SK-N-SH (cell line): Measurements from ENCODE around the gene ZNF865. TPM values are rescaled to one million over a fixed set of nuclear protein-coding genes. Genes with fewer than 3 reads are reported as not detected.

ENCODE experiments used
- CTCF ChIA-PET: fragments of 300-600, 350-600 bp; formaldehyde crosslinking; extraction: SDS; loops from one replicate; lab custom pipeline; 2021; lab: Yijun Ruan, JAX
- POLR2A ChIA-PET: fragments of 350-600 bp; sonication (Branson Sonifier 250); formaldehyde crosslinking; extraction: SDS; loops from one replicate; lab custom pipeline; 2020; ENCODE audit warnings: antibody characterized with exemption, inconsistent platforms; lab: Yijun Ruan, JAX
- DNase-seq: peaks from one replicate; pipeline ENCODE4 v3.0.0; 2012
- H2AFZ ChIP-seq: fragments of 200-600 bp; sonication (generic); 2 replicates; pipeline ENCODE4 v1.8.1; 2016; ENCODE audit warnings: antibody characterized with exemption, mild to moderate bottlenecking, low read depth
- H3F3A ChIP-seq: fragments of 200-600 bp; sonication (generic); replicated peaks from 2 replicates; pipeline ENCODE3; 2016; ENCODE audit warnings: antibody characterized with exemption, mild to moderate bottlenecking; ENCODE audit not compliant: insufficient read depth
- H3K27ac ChIP-seq, 2 experiments: fragments of 200-500 bp in 1 of 2; fragments of 200-600 bp in 1 of 2; sonication (Bioruptor generic) in 1 of 2; sonication (generic), shearing (Covaris generic) in 1 of 2; 2 replicates each; pipeline versions ENCODE4 v1.5.1 to v1.6.1; 2014 to 2016; ENCODE audit warnings: low read depth in 2 of 2, inconsistent platforms in 1 of 2, low read length in 1 of 2, mild to moderate bottlenecking in 1 of 2, mixed read lengths in 1 of 2
- H3K27me3 ChIP-seq: fragments of 200-600 bp; sonication (generic), shearing (Covaris generic); 2 replicates; pipeline ENCODE4 v1.6.1; 2016; ENCODE audit warnings: mixed run types; ENCODE audit not compliant: insufficient read depth
- H3K36me3 ChIP-seq, 2 experiments: fragments of 200-500 bp in 1 of 2; fragments of 200-600 bp in 1 of 2; sonication (Bioruptor generic) in 1 of 2; sonication (generic) in 1 of 2; replicated peaks in 1 of 2; 2 replicates each; pipeline versions ENCODE3 to v1.5.1; 2014 to 2016; ENCODE audit warnings: low read length in 1 of 2, mild to moderate bottlenecking in 1 of 2; ENCODE audit not compliant: insufficient read depth in 2 of 2, control insufficient read depth in 1 of 2
- H3K4me1 ChIP-seq, 2 experiments: fragments of 200-500 bp in 1 of 2; fragments of 200-600 bp in 1 of 2; sonication (Bioruptor generic) in 1 of 2; sonication (generic), shearing (Covaris generic) in 1 of 2; 2 replicates each; pipeline versions ENCODE4 v1.5.1 to v1.6.1; 2014 to 2016; ENCODE audit warnings: low read depth in 1 of 2, low read length in 1 of 2, mixed run types in 1 of 2; ENCODE audit not compliant: insufficient read depth in 2 of 2, control insufficient read depth in 1 of 2
- H3K4me2 ChIP-seq: fragments of 200-600 bp; sonication (generic), shearing (Covaris generic); 2 replicates; pipeline ENCODE4 v1.6.1; 2017; ENCODE audit warnings: mixed run types
- H3K4me3 ChIP-seq, 2 experiments: fragments of 200-500 bp in 1 of 2; fragments of 200-600 bp in 1 of 2; sonication (Bioruptor generic) in 1 of 2; sonication (generic), shearing (Covaris generic) in 1 of 2; 2 replicates each; pipeline versions ENCODE4 v1.5.1 to v1.8.1; 2014 to 2016; ENCODE audit warnings: low read depth in 2 of 2, inconsistent platforms in 1 of 2, low read length in 1 of 2, mild to moderate bottlenecking in 1 of 2, mixed read lengths in 1 of 2, moderate library complexity in 1 of 2
- H3K79me2 ChIP-seq: fragments of 200-600 bp; sonication (generic); 2 replicates; pipeline ENCODE4 v1.8.1; 2017; ENCODE audit warnings: mild to moderate bottlenecking; ENCODE audit not compliant: insufficient read depth
- H3K9ac ChIP-seq: fragments of 200-600 bp; sonication (generic); 2 replicates; pipeline ENCODE4 v1.6.1; 2017; ENCODE audit warnings: mixed run types
- H3K9me2 ChIP-seq: fragments of 200-600 bp; sonication (generic); 2 replicates; pipeline ENCODE4 v1.6.1; 2017; ENCODE audit warnings: mixed run types
- H3K9me3 ChIP-seq: fragments of 200-600 bp; sonication (generic); 2 replicates; pipeline ENCODE4 v1.6.1; 2017; ENCODE audit warnings: mixed run types, mild to moderate bottlenecking, moderate library complexity
- H4K20me1 ChIP-seq: fragments of 200-600 bp; sonication (generic); 2 replicates; pipeline ENCODE4 v1.6.1; 2017; ENCODE audit warnings: mild to moderate bottlenecking, mixed run types; ENCODE audit not compliant: insufficient read depth
- CHD2 ChIP-seq: fragments of 150-350 bp; IDR thresholded peaks from 2 replicates; pipeline ENCODE4 v1.6.1; 2018; ENCODE audit warnings: low read length; ENCODE audit not compliant: partially characterized antibody
- CTCF ChIP-seq: fragments of 200-600 bp; sonication (generic); IDR thresholded peaks from 2 replicates; pipeline ENCODE4 v1.6.1; 2017; ENCODE audit warnings: antibody characterized with exemption, mild to moderate bottlenecking, moderate library complexity
- ELF1 ChIP-seq: IDR thresholded peaks from 2 replicates; pipeline ENCODE4 v1.4.0; 2012
- EZH2phosphoT487 ChIP-seq: fragments of 200-600 bp; sonication (generic); IDR thresholded peaks from 2 replicates; pipeline ENCODE4 v1.6.1; 2017; ENCODE audit warnings: low read depth, mixed run types, mild to moderate bottlenecking, antibody characterized with exemption, moderate library complexity, borderline replicate concordance
- FOXM1 ChIP-seq: IDR thresholded peaks from 2 replicates; pipeline ENCODE4 v1.4.0; 2012; ENCODE audit warnings: low read depth, mild to moderate bottlenecking
- GABPA ChIP-seq: IDR thresholded peaks from 2 replicates; pipeline ENCODE4 v1.4.0; 2012; ENCODE audit warnings: low read depth, mild to moderate bottlenecking
- GATA2 ChIP-seq: sonication (generic); formaldehyde crosslinking; IDR thresholded peaks from 2 replicates; pipeline ENCODE4 v1.5.0; 2020; ENCODE audit warnings: mild to moderate bottlenecking, missing genetic modification reagents
- IRF3 ChIP-seq: fragments of 150-350 bp; IDR thresholded peaks from 2 replicates; pipeline ENCODE4 v1.6.1; 2016; ENCODE audit warnings: mild to moderate bottlenecking, low read depth, low read length
- NFIC ChIP-seq: IDR thresholded peaks from 2 replicates; pipeline ENCODE4 v1.4.0; 2012; ENCODE audit warnings: borderline replicate concordance
- PBX3 ChIP-seq: IDR thresholded peaks from 2 replicates; pipeline ENCODE4; 2012
- POLR2AphosphoS5 ChIP-seq: IDR thresholded peaks from 2 replicates; pipeline ENCODE4 v1.6.1; 2012; ENCODE audit warnings: low read depth, low read length
- REST ChIP-seq: IDR thresholded peaks from 2 replicates; pipeline ENCODE4 v1.6.1; 2012; ENCODE audit warnings: mild to moderate bottlenecking, low read depth, low read length, moderate library complexity
- RXRA ChIP-seq: IDR thresholded peaks from 2 replicates; pipeline ENCODE4 v1.4.0; 2012; ENCODE audit warnings: low read depth, mild to moderate bottlenecking, borderline replicate concordance
- SMC3 ChIP-seq: IDR thresholded peaks from 2 replicates; pipeline ENCODE4 v1.6.1; 2012; ENCODE audit warnings: low read depth, low read length, improper control_type of control experiment
- TAF1 ChIP-seq: IDR thresholded peaks from 2 replicates; pipeline ENCODE4 v1.6.1; 2012; ENCODE audit warnings: low read depth, mild to moderate bottlenecking, low read length, moderate library complexity, borderline replicate concordance
- TCF12 ChIP-seq: IDR thresholded peaks from 2 replicates; pipeline ENCODE4 v1.4.0; 2012
- TEAD4 ChIP-seq: IDR thresholded peaks from 2 replicates; pipeline ENCODE4 v1.4.0; 2012; ENCODE audit warnings: mild to moderate bottlenecking, borderline replicate concordance; ENCODE audit not compliant: insufficient read depth
- USF2 ChIP-seq: fragments of 150-350 bp; IDR thresholded peaks from 2 replicates; pipeline ENCODE4 v1.6.1; 2017; ENCODE audit warnings: antibody characterized with exemption, low read length, low read depth, borderline replicate concordance
- WGBS: methylation state at CpG from one replicate; pipeline ENCODE4 v1.1.6; 2017; ENCODE audit warnings: low lambda C conversion rate; 5-methylcytosine and 5-hydroxymethylcytosine counted together
- polyA plus RNA-seq, 3 experiments: library from polyadenylated mRNA; depleted of rRNA; stranded (reverse); fragments of >200 nt; gene quantifications; 2 replicates each; pipeline ENCODE4 v1.2.3, GENCODE V29; 2012

ZNF865 gene
- polyA plus RNA-seq, 1 of the 3 experiments (the other 2 are of a cell fraction) = 5.0 TPM

- WGBS = 70% methylated on average over 7 of the region's 7 CpGs
- H3K9me3 ChIP-seq = no peaks in the 10 kb centered on the region
- no peaks in the 10 kb centered on the region for H3K79me2 ChIP-seq
- ChIA-PET CTCF (interaction anchor here (1.1 kb wide), 1 partner anchor 41 kb away, joined by 3 read pairs; no protein-coding TSS in a partner anchor), POLR2A (no interaction called here)
- no peaks in the 10 kb centered on the region for H4K20me1 ChIP-seq
- peaks cover 13 to 15% of the 10 kb centered on the region in 2 experiments; a peak in 2 of 4 replicates for H3K4me1 ChIP-seq
- no peaks in the 10 kb centered on the region for H3K27me3 ChIP-seq
- peaks cover 12% of the 10 kb centered on the region for H3F3A ChIP-seq
- H3K27ac ChIP-seq = no peak overlapping the region
- no peak for DNase-seq
- H3K9ac ChIP-seq = no peak overlapping the region
- no peaks in the 10 kb centered on the region for H3K9me2 ChIP-seq
- TF ChIP-seq GATA2 (CRISPR knock-in tag) = no peak
- TF ChIP-seq USF2 = no peak
- TF ChIP-seq TAF1 = no peak
- no peak for TF ChIP-seq GABPA
- no peak for TF ChIP-seq RXRA
- no peak for TF ChIP-seq TEAD4
- no peak for TF ChIP-seq ELF1
- TF ChIP-seq PBX3 = no peak
- TF ChIP-seq REST = no peak
- TF ChIP-seq EZH2phosphoT487 = no peak
- TF ChIP-seq SMC3 = no peak
- no peak for TF ChIP-seq TCF12
- no peak for TF ChIP-seq IRF3
- no peak for TF ChIP-seq POLR2AphosphoS5
- TF ChIP-seq CTCF = no peak
- TF ChIP-seq NFIC = no peak
- no peak for TF ChIP-seq FOXM1
- no peak for TF ChIP-seq CHD2
- H3K36me3 ChIP-seq = peaks cover 7 to 15% of the 10 kb centered on the region in 2 experiments
- H2AFZ ChIP-seq = no peak overlapping the region
- no peak overlapping the region for H3K4me3 ChIP-seq
- H3K4me2 ChIP-seq = no peak overlapping the region
These were observed 15.3 kb upstream of the ZNF865 start for GRCh38 chr19:55590109-55590508.
